Vagina (tissue), 2 donors: ENCODE measurements around the gene ADARB1. TPM values are rescaled to one million over a fixed set of nuclear protein-coding genes. Genes with fewer than 3 reads are reported as not detected.

Experiments used
- DNase-seq, 2 donors: peaks; one replicate each; pipeline ENCODE4 v3.0.0-alpha.2; 2017; ENCODE audit errors: extremely low spot score in 2 of 2
- H3K27ac ChIP-seq: fragments of 200-600 bp; sonication (generic); one replicate; pipeline ENCODE4 v1.5.1; 2019
- H3K27me3 ChIP-seq: fragments of 200-600 bp; sonication (generic); one replicate; pipeline ENCODE4 v1.5.1; 2019
- H3K36me3 ChIP-seq, 2 donors: fragments of 200-600 bp; sonication (generic); one replicate each; pipeline ENCODE4 v1.5.1; 2017 to 2019
- H3K4me1 ChIP-seq: fragments of 200-600 bp; sonication (generic); one replicate; pipeline ENCODE4 v1.5.1; 2019
- H3K4me3 ChIP-seq, 2 donors: fragments of 200-600 bp; sonication (generic); 1 replicate in 1 of 2; 2 replicates in 1 of 2; pipeline ENCODE4 v1.5.1; 2016 to 2019
- H3K9me3 ChIP-seq: fragments of 200-600 bp; sonication (generic); one replicate; pipeline ENCODE4 v1.5.1; 2019
- POLR2A ChIP-seq, 2 donors: fragments of 450-650 bp; IDR thresholded peaks; one replicate each; pipeline ENCODE4 v1.6.1; 2017; ENCODE audit warnings: antibody characterized with exemption in 2 of 2, mild to moderate bottlenecking in 2 of 2, moderate library complexity in 2 of 2
- POLR2AphosphoS5 ChIP-seq, 2 donors: sonication (generic); formaldehyde crosslinking; IDR thresholded peaks; one replicate each; pipeline ENCODE4 v1.9.0; 2017; ENCODE audit warnings: antibody characterized with exemption in 2 of 2, mild to moderate bottlenecking in 2 of 2, low read depth in 1 of 2; ENCODE audit not compliant: insufficient read depth in 1 of 2
- intact Hi-C: fragments of 100-400 bp; cut with DNase I; formaldehyde crosslinking; loops from one replicate; pipeline ENCODE4 v1.15.1; 2023
- total RNA-seq: library from RNA; depleted of rRNA; stranded (reverse); fragments of >200 nt; gene quantifications from one replicate; pipeline ENCODE4 v1.2.3, GENCODE V29; 2016
- TF ChIP-seq, protein P1 (sequence below), 3 experiments: fragments of 450-650 bp in 2 of 3; fragments of 200-600 bp in 1 of 3; sonication (generic) in 1 of 3; IDR thresholded peaks; one replicate each; pipeline ENCODE4 v1.5.1; 2017 to 2019; ENCODE audit warnings: antibody characterized with exemption in 3 of 3, mild to moderate bottlenecking in 2 of 3, moderate library complexity in 2 of 3

The ADARB1 gene
- total RNA-seq, 1 donor from 2014 or later, result 19.6 TPM

DNA sequence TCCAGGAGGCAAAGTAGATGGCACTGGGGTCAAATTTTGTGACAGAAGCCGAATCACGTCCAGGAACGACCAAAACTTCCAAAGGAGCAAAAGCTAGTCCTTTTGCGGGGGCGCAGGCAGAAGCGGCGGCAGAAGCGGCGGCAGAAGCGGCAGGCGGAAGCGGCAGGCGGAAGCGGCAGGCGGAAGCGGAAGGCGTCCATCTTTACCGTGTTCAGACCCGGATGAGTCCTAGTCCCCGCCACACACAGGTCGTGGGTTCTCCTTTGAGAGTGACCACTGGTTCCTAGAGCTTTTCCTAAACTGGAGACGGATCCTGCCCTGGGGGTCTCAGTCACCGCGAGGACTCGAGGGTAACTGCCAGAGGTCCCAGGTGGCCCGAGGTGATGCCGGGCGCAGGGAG, 159.7 kb downstream of the ADARB1 start:
- no peak overlapping the region for H3K4me3 ChIP-seq
- intact Hi-C loops, result no loop called here
- no peak for DNase-seq

DNA sequence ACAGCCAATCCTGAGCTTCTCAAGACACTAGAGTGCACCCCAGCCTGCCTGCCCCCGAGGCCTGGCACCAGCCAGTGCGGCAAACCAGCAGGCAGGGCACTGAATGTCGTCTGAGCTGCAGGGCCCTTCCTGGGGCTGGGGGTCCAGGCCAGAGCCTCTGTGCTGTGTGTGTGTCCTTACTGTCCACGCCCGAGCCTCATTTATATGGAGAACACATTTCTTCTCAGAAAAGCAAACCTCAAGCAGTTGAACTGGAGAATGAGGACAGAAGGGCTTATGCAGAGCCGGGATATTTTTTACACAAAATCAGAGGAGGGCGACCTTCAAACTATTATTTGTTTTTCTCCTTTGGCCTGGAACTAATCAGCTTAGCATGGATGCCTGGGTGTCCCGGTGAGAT, 160.6 kb downstream of the ADARB1 start:
- H3K4me1 ChIP-seq, result no peaks in the 10 kb centered on the region
- H3K27me3 ChIP-seq, result no peaks in the 10 kb centered on the region
- TF ChIP-seq POLR2AphosphoS5 (IDR thresholded peaks at IDR 0.05; ENCODE audit: insufficient read depth in 1 of 2, low read depth in 1 of 2) (no peak), POLR2A (IDR thresholded peaks at IDR 0.05) (no peak)
- TF ChIP-seq, protein P1, sequence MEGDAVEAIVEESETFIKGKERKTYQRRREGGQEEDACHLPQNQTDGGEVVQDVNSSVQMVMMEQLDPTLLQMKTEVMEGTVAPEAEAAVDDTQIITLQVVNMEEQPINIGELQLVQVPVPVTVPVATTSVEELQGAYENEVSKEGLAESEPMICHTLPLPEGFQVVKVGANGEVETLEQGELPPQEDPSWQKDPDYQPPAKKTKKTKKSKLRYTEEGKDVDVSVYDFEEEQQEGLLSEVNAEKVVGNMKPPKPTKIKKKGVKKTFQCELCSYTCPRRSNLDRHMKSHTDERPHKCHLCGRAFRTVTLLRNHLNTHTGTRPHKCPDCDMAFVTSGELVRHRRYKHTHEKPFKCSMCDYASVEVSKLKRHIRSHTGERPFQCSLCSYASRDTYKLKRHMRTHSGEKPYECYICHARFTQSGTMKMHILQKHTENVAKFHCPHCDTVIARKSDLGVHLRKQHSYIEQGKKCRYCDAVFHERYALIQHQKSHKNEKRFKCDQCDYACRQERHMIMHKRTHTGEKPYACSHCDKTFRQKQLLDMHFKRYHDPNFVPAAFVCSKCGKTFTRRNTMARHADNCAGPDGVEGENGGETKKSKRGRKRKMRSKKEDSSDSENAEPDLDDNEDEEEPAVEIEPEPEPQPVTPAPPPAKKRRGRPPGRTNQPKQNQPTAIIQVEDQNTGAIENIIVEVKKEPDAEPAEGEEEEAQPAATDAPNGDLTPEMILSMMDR (IDR thresholded peaks at IDR 0.05), result no peak
- H3K4me3 ChIP-seq, result no peak overlapping the region
- intact Hi-C loops, result no loop called here
- no peak overlapping the region for H3K27ac ChIP-seq
- no peaks in the 10 kb centered on the region for H3K36me3 ChIP-seq
- no peaks in the 10 kb centered on the region for H3K9me3 ChIP-seq
- no peak for DNase-seq

More for the DNA sequence above, 159.7 kb downstream of the ADARB1 start:
- H3K4me1 ChIP-seq, result no peaks in the 10 kb centered on the region
- TF ChIP-seq POLR2AphosphoS5 (IDR thresholded peaks at IDR 0.05; ENCODE audit: insufficient read depth in 1 of 2, low read depth in 1 of 2) (no peak), POLR2A (IDR thresholded peaks at IDR 0.05) (no peak)
- TF ChIP-seq, protein P1 (IDR thresholded peaks at IDR 0.05), result no peak
- no peaks in the 10 kb centered on the region for H3K27me3 ChIP-seq
- H3K9me3 ChIP-seq, result no peaks in the 10 kb centered on the region
- no peaks in the 10 kb centered on the region for H3K36me3 ChIP-seq
- H3K27ac ChIP-seq, result no peak overlapping the region

DNA sequence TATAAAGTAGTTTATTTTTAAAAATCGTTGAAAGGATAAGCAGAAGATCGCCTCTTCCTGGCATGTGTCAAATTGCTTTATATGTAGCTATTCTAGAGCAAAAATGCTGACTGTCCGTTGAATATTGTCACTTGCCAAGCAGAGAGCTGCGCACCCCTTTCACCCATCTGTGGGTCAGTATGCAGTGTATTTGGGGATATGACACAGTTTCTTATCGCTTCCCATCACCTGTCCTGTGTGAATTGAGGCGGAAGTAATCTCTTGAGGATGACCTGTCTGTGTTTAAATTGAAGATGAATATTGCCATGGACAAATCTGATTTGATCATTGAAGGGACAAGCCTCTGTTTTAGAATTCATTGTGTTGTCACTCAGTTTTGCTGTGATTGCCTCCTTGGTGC, 161.1 kb downstream of the ADARB1 start:
- no peak for TF ChIP-seq POLR2A (IDR thresholded peaks at IDR 0.05)
- TF ChIP-seq, protein P1 (IDR thresholded peaks at IDR 0.05), result no peak
- TF ChIP-seq POLR2AphosphoS5 (IDR thresholded peaks at IDR 0.05; ENCODE audit: insufficient read depth in 1 of 2, low read depth in 1 of 2), result no peak
- Histone ChIP-seq H3K4me1 (no peaks in the 10 kb centered on the region), H3K4me3 (no peak overlapping the region), H3K27me3 (no peaks in the 10 kb centered on the region), H3K9me3 (no peaks in the 10 kb centered on the region), H3K36me3 (no peaks in the 10 kb centered on the region), H3K27ac (no peak overlapping the region)
- no peak for DNase-seq
- intact Hi-C loops, result no loop called here

DNA sequence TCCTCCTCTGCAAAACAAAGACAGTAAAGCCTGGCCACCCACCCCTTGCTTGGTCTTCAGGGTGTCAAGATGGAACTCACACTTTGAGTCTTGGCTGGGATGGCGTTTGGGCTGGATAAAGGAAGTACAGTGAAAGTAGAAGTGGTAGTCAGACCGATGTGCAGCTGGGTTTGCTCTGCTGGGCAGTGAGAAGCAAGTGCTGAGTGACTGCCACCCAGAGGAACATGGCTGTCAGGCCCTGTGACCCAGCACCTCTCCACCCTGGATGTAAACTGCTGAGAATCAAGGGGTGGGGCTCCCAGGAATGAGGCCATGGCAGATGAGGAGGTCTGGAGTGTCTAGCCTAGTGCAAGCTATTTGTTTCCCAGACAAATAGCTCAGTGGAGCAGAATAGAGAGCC, 162.1 kb downstream of the ADARB1 start:
- Histone ChIP-seq H3K27me3 (no peaks in the 10 kb centered on the region), H3K36me3 (no peaks in the 10 kb centered on the region), H3K4me1 (no peaks in the 10 kb centered on the region), H3K4me3 (no peak overlapping the region), H3K27ac (no peak overlapping the region), H3K9me3 (no peaks in the 10 kb centered on the region)
- intact Hi-C loops, result no loop called here
- peak in 1 of 2 donors; percentile 60 for DNase-seq
- TF ChIP-seq POLR2AphosphoS5 (IDR thresholded peaks at IDR 0.05; ENCODE audit: insufficient read depth in 1 of 2, low read depth in 1 of 2) (no peak), POLR2A (IDR thresholded peaks at IDR 0.05) (no peak)
- TF ChIP-seq, protein P1 (IDR thresholded peaks at IDR 0.05), result no peak

DNA sequence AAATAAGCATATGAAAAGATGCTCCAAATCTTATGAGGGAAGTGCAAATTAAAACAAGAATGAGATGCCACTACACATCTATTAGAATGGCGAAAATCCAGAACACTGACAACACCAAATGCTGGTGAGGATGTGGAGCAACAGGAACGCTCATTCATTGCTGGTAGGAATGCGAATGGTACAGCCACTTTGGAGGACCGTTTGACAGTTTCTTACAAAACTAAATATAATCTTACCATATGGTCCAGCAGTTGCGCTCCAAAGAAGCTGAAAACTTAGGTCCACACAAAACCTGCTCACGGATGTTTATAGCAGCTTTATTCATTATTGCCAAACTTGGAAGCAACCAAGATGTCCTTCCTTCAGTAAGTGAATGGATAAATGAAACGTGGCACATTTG, 163.0 kb downstream of the ADARB1 start:
- H3K36me3 ChIP-seq, result no peaks in the 10 kb centered on the region
- no peaks in the 10 kb centered on the region for H3K27me3 ChIP-seq
- intact Hi-C loops, result no loop called here
- TF ChIP-seq, protein P1 (IDR thresholded peaks at IDR 0.05), result no peak
- TF ChIP-seq POLR2AphosphoS5 (IDR thresholded peaks at IDR 0.05; ENCODE audit: insufficient read depth in 1 of 2, low read depth in 1 of 2), result no peak
- DNase-seq, result no peak
- no peak overlapping the region for H3K27ac ChIP-seq
- H3K4me3 ChIP-seq, result no peak overlapping the region
- no peaks in the 10 kb centered on the region for H3K9me3 ChIP-seq
- no peaks in the 10 kb centered on the region for H3K4me1 ChIP-seq
